Esophagus muscularis mucosa (tissue), 4 donors: ENCODE data around the gene RSRC1.

ENCODE experiments used
- EP300 ChIP-seq: sonication (generic); formaldehyde crosslinking; IDR thresholded peaks from one replicate; pipeline ENCODE4 v1.6.1; 2017; ENCODE audit warnings: antibody characterized with exemption
- POLR2A ChIP-seq: fragments of 450-650 bp; IDR thresholded peaks from one replicate; pipeline ENCODE4 v1.6.1; 2017; ENCODE audit warnings: antibody characterized with exemption, moderate library complexity, mild to moderate bottlenecking, low read depth
- POLR2AphosphoS5 ChIP-seq, 2 donors: sonication (generic); formaldehyde crosslinking; IDR thresholded peaks; one replicate each; pipeline ENCODE4 v1.6.1; 2017; ENCODE audit warnings: antibody characterized with exemption in 2 of 2
- TF ChIP-seq, protein P1 (sequence below), 3 experiments: fragments of 200-600 bp in 2 of 3; fragments of 450-650 bp in 1 of 3; sonication (generic) in 2 of 3; IDR thresholded peaks; one replicate each; pipeline ENCODE4 v1.5.1; 2017 to 2019; ENCODE audit warnings: antibody characterized with exemption in 3 of 3, mild to moderate bottlenecking in 2 of 3, moderate library complexity in 1 of 3

- TF ChIP-seq, protein P1, sequence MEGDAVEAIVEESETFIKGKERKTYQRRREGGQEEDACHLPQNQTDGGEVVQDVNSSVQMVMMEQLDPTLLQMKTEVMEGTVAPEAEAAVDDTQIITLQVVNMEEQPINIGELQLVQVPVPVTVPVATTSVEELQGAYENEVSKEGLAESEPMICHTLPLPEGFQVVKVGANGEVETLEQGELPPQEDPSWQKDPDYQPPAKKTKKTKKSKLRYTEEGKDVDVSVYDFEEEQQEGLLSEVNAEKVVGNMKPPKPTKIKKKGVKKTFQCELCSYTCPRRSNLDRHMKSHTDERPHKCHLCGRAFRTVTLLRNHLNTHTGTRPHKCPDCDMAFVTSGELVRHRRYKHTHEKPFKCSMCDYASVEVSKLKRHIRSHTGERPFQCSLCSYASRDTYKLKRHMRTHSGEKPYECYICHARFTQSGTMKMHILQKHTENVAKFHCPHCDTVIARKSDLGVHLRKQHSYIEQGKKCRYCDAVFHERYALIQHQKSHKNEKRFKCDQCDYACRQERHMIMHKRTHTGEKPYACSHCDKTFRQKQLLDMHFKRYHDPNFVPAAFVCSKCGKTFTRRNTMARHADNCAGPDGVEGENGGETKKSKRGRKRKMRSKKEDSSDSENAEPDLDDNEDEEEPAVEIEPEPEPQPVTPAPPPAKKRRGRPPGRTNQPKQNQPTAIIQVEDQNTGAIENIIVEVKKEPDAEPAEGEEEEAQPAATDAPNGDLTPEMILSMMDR (IDR thresholded peaks at IDR 0.05): no peak
- TF ChIP-seq POLR2A: no peak
- no peak for TF ChIP-seq POLR2AphosphoS5 (IDR thresholded peaks at IDR 0.05)
- TF ChIP-seq EP300: no peak
Measured at GRCh38 chr3:158379517-158379916, 269.6 kb downstream of the RSRC1 start.
